HG02678 (cell line): ENCODE measurements around the gene UBE2I.
A peak's percentile ranks its signal among the peaks of the same experiment; 100 is the strongest.
"Not testable (repeated sequence)": the region's sequence is repeated elsewhere in the genome, so short reads cannot be mapped to it uniquely, and the experiment has no call there.

Experiments used
- ATAC-seq: cut with Tn5 transposase; IDR thresholded peaks from one replicate; pipeline ENCODE4 v1.9.1; 2021; ENCODE audit warnings: mild to moderate bottlenecking, moderate library complexity; ENCODE audit not compliant: unreplicated experiment

The UBE2I gene

GRCh38 chr16:1308977-1309885 is at the start of gene UBE2I:
UBE2I (plus strand) TSS chr16:1309636; CDS start chr16:1314031, 4,395 bp downstream.
- ATAC-seq, result peak; percentile 71

- ATAC-seq, result no peak
These were observed 49.7 kb upstream of the UBE2I start for GRCh38 chr16:1259760-1260068.

GRCh38 chr16:1260101-1260680 is 49.2 kb upstream of the UBE2I start:
- ATAC-seq, result no peak

- no peak for ATAC-seq
These were observed 48.1 kb upstream of the UBE2I start for GRCh38 chr16:1261131-1261892.

- no peak for ATAC-seq
These were observed 47.1 kb upstream of the UBE2I start for GRCh38 chr16:1262210-1262845.

- ATAC-seq, result no peak
These were observed 46.6 kb upstream of the UBE2I start for GRCh38 chr16:1262846-1263221.

GRCh38 chr16:1263591-1264344 is 45.7 kb upstream of the UBE2I start:
- no peak for ATAC-seq

GRCh38 chr16:1264345-1265089 is 44.9 kb upstream of the UBE2I start:
- ATAC-seq, result no peak

GRCh38 chr16:1265090-1265630 is 44.3 kb upstream of the UBE2I start:
- ATAC-seq, result no peak

GRCh38 chr16:1265826-1266225 is 43.6 kb upstream of the UBE2I start:
- no peak for ATAC-seq

- ATAC-seq, result not testable (repeated sequence)
These were observed 40.0 kb upstream of the UBE2I start for GRCh38 chr16:1269418-1269817.

GRCh38 chr16:1271380-1271723 is 38.1 kb upstream of the UBE2I start:
- no peak for ATAC-seq

- ATAC-seq, result not testable (repeated sequence)
These were observed 37.6 kb upstream of the UBE2I start for GRCh38 chr16:1271724-1272413.

GRCh38 chr16:1272453-1273198 is 36.8 kb upstream of the UBE2I start:
- no peak for ATAC-seq

GRCh38 chr16:1273816-1274215 is 35.6 kb upstream of the UBE2I start:
- ATAC-seq, result no peak

- ATAC-seq, result no peak
These were observed 34.7 kb upstream of the UBE2I start for GRCh38 chr16:1274767-1275166.

- ATAC-seq, result no peak
These were observed 33.5 kb upstream of the UBE2I start for GRCh38 chr16:1275791-1276579.

- no peak for ATAC-seq
These were observed 32.9 kb upstream of the UBE2I start for GRCh38 chr16:1276580-1276878.
